ENCODE results near the gene ANKRD29. TPM values are rescaled to one million over a fixed set of nuclear protein-coding genes. Genes with fewer than 3 reads are reported as not detected.

Gene ANKRD29
- polyA plus RNA-seq, 1 of the 3 experiments (the other 2 are of a cell fraction): 8.2 TPM

- Histone ChIP-seq H3K27me3 (ENCODE audit: insufficient read depth) (no peaks in the 10 kb centered on the region), H3F3A (replicated peaks; ENCODE audit: insufficient read depth) (no peaks in the 10 kb centered on the region), H3K9me3 (no peaks in the 10 kb centered on the region), H3K4me2 (no peak overlapping the region), H3K79me2 (ENCODE audit: insufficient read depth) (no peaks in the 10 kb centered on the region), H3K36me3 (replicated peaks in 1 of 2; ENCODE audit: control insufficient read depth in 1 of 2, insufficient read depth in 2 of 2, low read length in 1 of 2) (no peaks in the 10 kb centered on the region), H3K4me1 (ENCODE audit: control insufficient read depth in 1 of 2, insufficient read depth in 2 of 2, low read depth in 1 of 2, low read length in 1 of 2) (peaks cover 0 to 16% of the 10 kb centered on the region in 2 experiments; a peak in 2 of 4 replicates), H2AFZ (ENCODE audit: low read depth) (no peak overlapping the region), H3K4me3 (ENCODE audit: low read depth in 2 of 2, low read length in 1 of 2) (no peak overlapping the region), H3K27ac (ENCODE audit: low read depth in 2 of 2, low read length in 1 of 2) (no peak overlapping the region), H3K9ac (no peak overlapping the region), H3K9me2 (no peaks in the 10 kb centered on the region), H4K20me1 (ENCODE audit: insufficient read depth) (no peaks in the 10 kb centered on the region)
- DNase-seq: no peak
- WGBS (ENCODE audit: low lambda C conversion rate): 96% methylated on average over 6 of the region's 6 CpGs
- ChIA-PET POLR2A (no interaction called here), CTCF (interaction anchor here (1.7 to 12.6 kb wide), 2 partner anchors 16 to 67 kb away, joined by 5 to 78 read pairs; no protein-coding TSS in a partner anchor)
- TF ChIP-seq YY1 (IDR thresholded peaks at IDR 0.05; ENCODE audit: low read depth): no peak
- TF ChIP-seq PBX3 (IDR thresholded peaks at IDR 0.05): no peak
- no peak for TF ChIP-seq TAF1 (IDR thresholded peaks at IDR 0.05; ENCODE audit: borderline replicate concordance, low read depth, low read length)
- no peak for TF ChIP-seq CTCF (IDR thresholded peaks at IDR 0.05)
- TF ChIP-seq JUND (IDR thresholded peaks at IDR 0.05): no peak
- TF ChIP-seq NRF1 (IDR thresholded peaks at IDR 0.05; ENCODE audit: low read depth, low read length): no peak
- no peak for TF ChIP-seq ZBTB33 (IDR thresholded peaks at IDR 0.05; ENCODE audit: borderline replicate concordance, low read depth)
Observed at GRCh38 chr18:23635283-23636070, 27.2 kb downstream of the ANKRD29 start.

GRCh38 chr18:23634692-23635091 lies 28.0 kb downstream of the ANKRD29 start:
- DNase-seq: no peak
- no peaks in the 10 kb centered on the region for H3K36me3 ChIP-seq (replicated peaks in 1 of 2; ENCODE audit: control insufficient read depth in 1 of 2, insufficient read depth in 2 of 2, low read length in 1 of 2)

More at GRCh38 chr18:23634692-23635091, 28.0 kb downstream of the ANKRD29 start:
- TF ChIP-seq MEF2A (IDR thresholded peaks at IDR 0.05; ENCODE audit: borderline replicate concordance, low read depth) (no peak), ZBTB33 (IDR thresholded peaks at IDR 0.05; ENCODE audit: borderline replicate concordance, low read depth) (no peak), CHD2 (IDR thresholded peaks at IDR 0.05; ENCODE audit: low read length, partially characterized antibody) (no peak)
- H3K4me1 ChIP-seq (ENCODE audit: control insufficient read depth in 1 of 2, insufficient read depth in 2 of 2, low read depth in 1 of 2, low read length in 1 of 2): peaks cover 0 to 16% of the 10 kb centered on the region in 2 experiments; a peak in 2 of 4 replicates
- 94% methylated on average over 3 of the region's 3 CpGs for WGBS (ENCODE audit: low lambda C conversion rate)
- no peak overlapping the region for H3K27ac ChIP-seq (ENCODE audit: low read depth in 2 of 2, low read length in 1 of 2)
- no peak overlapping the region for H3K9ac ChIP-seq
- ChIA-PET CTCF (interaction anchor here (1.7 to 12.6 kb wide), 2 partner anchors 17 to 68 kb away, joined by 5 to 78 read pairs; no protein-coding TSS in a partner anchor), POLR2A (no interaction called here)
- H3K79me2 ChIP-seq (ENCODE audit: insufficient read depth): no peaks in the 10 kb centered on the region
- no peak overlapping the region for H3K4me2 ChIP-seq
- no peak overlapping the region for H2AFZ ChIP-seq (ENCODE audit: low read depth)
- no peaks in the 10 kb centered on the region for H3K9me2 ChIP-seq
- no peak overlapping the region for H3K4me3 ChIP-seq (ENCODE audit: low read depth in 2 of 2, low read length in 1 of 2)
- H3K27me3 ChIP-seq (ENCODE audit: insufficient read depth): no peaks in the 10 kb centered on the region
- no peaks in the 10 kb centered on the region for H4K20me1 ChIP-seq (ENCODE audit: insufficient read depth)
- H3K9me3 ChIP-seq: no peaks in the 10 kb centered on the region
- H3F3A ChIP-seq (replicated peaks; ENCODE audit: insufficient read depth): no peaks in the 10 kb centered on the region

Data from SK-N-SH (cell line).